ENCODE data around the gene FOXJ3. TPM values are rescaled to one million over a fixed set of nuclear protein-coding genes. Genes with fewer than 3 reads are reported as not detected.

FOXJ3 gene
- total RNA-seq, 2 donors from 2014 or later, result 44.5 to 47.5 TPM

- H3K27ac Mint-ChIP-seq, result no peak overlapping the region
- ATAC-seq (replicated peaks in 1 of 2) (no peak), DNase-seq (no peak)
- H3K9me3 Mint-ChIP-seq, result no peaks in the 10 kb centered on the region
- H3K36me3 Mint-ChIP-seq (ENCODE audit: insufficient read depth in 2 of 2), result peaks cover 0 to 7% of the 10 kb centered on the region in 2 donors
- no peak overlapping the region for H3K4me3 Mint-ChIP-seq
- H3K27me3 Mint-ChIP-seq (ENCODE audit: low read depth), result no peaks in the 10 kb centered on the region
- H3K4me1 Mint-ChIP-seq (ENCODE audit: low read depth), result peaks cover 58% of the 10 kb centered on the region
Measured at GRCh38 chr1:42280821-42281220, 54.2 kb downstream of the FOXJ3 start.

- no peak for DNase-seq
- no peak overlapping the region for H3K4me3 Mint-ChIP-seq
- no peaks in the 10 kb centered on the region for H3K27me3 Mint-ChIP-seq (ENCODE audit: low read depth)
- peaks cover 55% of the 10 kb centered on the region for H3K4me1 Mint-ChIP-seq (ENCODE audit: low read depth)
- H3K36me3 Mint-ChIP-seq (ENCODE audit: insufficient read depth in 2 of 2), result peaks cover 0 to 7% of the 10 kb centered on the region in 2 donors
- no peak overlapping the region for H3K27ac Mint-ChIP-seq
- no peaks in the 10 kb centered on the region for H3K9me3 Mint-ChIP-seq
- no peak for ATAC-seq (replicated peaks in 1 of 2)
Measured at GRCh38 chr1:42279055-42279454, 56.0 kb downstream of the FOXJ3 start.

GRCh38 chr1:42272920-42273319 lies 62.1 kb downstream of the FOXJ3 start:
- ATAC-seq (replicated peaks in 1 of 2), result no peak
- Mint-ChIP-seq H3K4me3 (no peak overlapping the region), H3K27ac (no peak overlapping the region), H3K4me1 (ENCODE audit: low read depth) (peaks cover 17% of the 10 kb centered on the region), H3K9me3 (no peaks in the 10 kb centered on the region), H3K36me3 (ENCODE audit: insufficient read depth in 2 of 2) (peaks cover 0 to 1% of the 10 kb centered on the region in 2 donors), H3K27me3 (ENCODE audit: low read depth) (no peaks in the 10 kb centered on the region)
- no peak for DNase-seq

- Mint-ChIP-seq H3K27me3 (ENCODE audit: low read depth) (no peaks in the 10 kb centered on the region), H3K4me1 (ENCODE audit: low read depth) (peaks cover 31% of the 10 kb centered on the region), H3K4me3 (no peak overlapping the region), H3K36me3 (ENCODE audit: insufficient read depth in 2 of 2) (peaks cover 0 to 10% of the 10 kb centered on the region in 2 donors), H3K9me3 (no peaks in the 10 kb centered on the region), H3K27ac (peak overlapping the region; percentile 68)
- ATAC-seq (replicated peaks in 1 of 2), result no peak
- DNase-seq, result no peak
Measured at GRCh38 chr1:42267904-42268303, 67.1 kb downstream of the FOXJ3 start.

GRCh38 chr1:42266253-42267135 lies 68.5 kb downstream of the FOXJ3 start:
- Mint-ChIP-seq H3K9me3 (no peaks in the 10 kb centered on the region), H3K36me3 (ENCODE audit: insufficient read depth in 2 of 2) (peaks cover 0 to 10% of the 10 kb centered on the region in 2 donors), H3K27me3 (ENCODE audit: low read depth) (no peaks in the 10 kb centered on the region), H3K4me3 (no peak overlapping the region), H3K4me1 (ENCODE audit: low read depth) (peaks cover 33% of the 10 kb centered on the region), H3K27ac (peak overlapping the region; percentile 20)
- no peak for DNase-seq
- no peak for ATAC-seq (replicated peaks in 1 of 2)

- peaks cover 41% of the 10 kb centered on the region for H3K4me1 Mint-ChIP-seq (ENCODE audit: low read depth)
Measured at GRCh38 chr1:42264511-42265190, 70.4 kb downstream of the FOXJ3 start.

GRCh38 chr1:42263019-42263418 lies 72.0 kb downstream of the FOXJ3 start:
- H3K27me3 Mint-ChIP-seq (ENCODE audit: low read depth), result no peaks in the 10 kb centered on the region
- H3K36me3 Mint-ChIP-seq (ENCODE audit: insufficient read depth in 2 of 2), result peaks cover 0 to 12% of the 10 kb centered on the region in 2 donors
- no peak overlapping the region for H3K27ac Mint-ChIP-seq
- ATAC-seq (replicated peaks in 1 of 2), result no peak
- no peak for DNase-seq
- no peak overlapping the region for H3K4me3 Mint-ChIP-seq
- no peaks in the 10 kb centered on the region for H3K9me3 Mint-ChIP-seq
- peaks cover 37% of the 10 kb centered on the region for H3K4me1 Mint-ChIP-seq (ENCODE audit: low read depth)

More at GRCh38 chr1:42264511-42265190, 70.4 kb downstream of the FOXJ3 start:
- H3K27ac Mint-ChIP-seq, result no peak overlapping the region
- no peaks in the 10 kb centered on the region for H3K27me3 Mint-ChIP-seq (ENCODE audit: low read depth)
- no peak for ATAC-seq (replicated peaks in 1 of 2)
- H3K36me3 Mint-ChIP-seq (ENCODE audit: insufficient read depth in 2 of 2), result peaks cover 0 to 12% of the 10 kb centered on the region in 2 donors
- H3K9me3 Mint-ChIP-seq, result no peaks in the 10 kb centered on the region
- no peak for DNase-seq
- no peak overlapping the region for H3K4me3 Mint-ChIP-seq

- ATAC-seq (replicated peaks in 1 of 2) (no peak), DNase-seq (no peak)
- no peaks in the 10 kb centered on the region for H3K9me3 Mint-ChIP-seq
Measured at GRCh38 chr1:42260376-42261070, 74.5 kb downstream of the FOXJ3 start.

GRCh38 chr1:42259739-42260064 lies 75.3 kb downstream of the FOXJ3 start:
- no peak overlapping the region for H3K27ac Mint-ChIP-seq

More at GRCh38 chr1:42260376-42261070, 74.5 kb downstream of the FOXJ3 start:
- no peaks in the 10 kb centered on the region for H3K27me3 Mint-ChIP-seq (ENCODE audit: low read depth)
- H3K4me1 Mint-ChIP-seq (ENCODE audit: low read depth), result peaks cover 24% of the 10 kb centered on the region
- peaks cover 3 to 12% of the 10 kb centered on the region in 2 donors for H3K36me3 Mint-ChIP-seq (ENCODE audit: insufficient read depth in 2 of 2)
- no peak overlapping the region for H3K27ac Mint-ChIP-seq
- H3K4me3 Mint-ChIP-seq, result no peak overlapping the region

GRCh38 chr1:42259059-42259738 lies 75.8 kb downstream of the FOXJ3 start:
- no peak for ATAC-seq (replicated peaks in 1 of 2)
- H3K27me3 Mint-ChIP-seq (ENCODE audit: low read depth), result no peaks in the 10 kb centered on the region
- H3K36me3 Mint-ChIP-seq (ENCODE audit: insufficient read depth in 2 of 2), result peaks cover 4 to 19% of the 10 kb centered on the region in 2 donors
- H3K27ac Mint-ChIP-seq, result no peak overlapping the region
- peaks cover 24% of the 10 kb centered on the region for H3K4me1 Mint-ChIP-seq (ENCODE audit: low read depth)
- H3K9me3 Mint-ChIP-seq, result peaks cover 0 to 3% of the 10 kb centered on the region in 2 donors
- H3K4me3 Mint-ChIP-seq, result no peak overlapping the region
- DNase-seq, result no peak

More at GRCh38 chr1:42259739-42260064, 75.3 kb downstream of the FOXJ3 start:
- DNase-seq (no peak), ATAC-seq (replicated peaks in 1 of 2) (no peak)
- peaks cover 0 to 3% of the 10 kb centered on the region in 2 donors for H3K9me3 Mint-ChIP-seq
- H3K4me1 Mint-ChIP-seq (ENCODE audit: low read depth), result peaks cover 24% of the 10 kb centered on the region
- H3K36me3 Mint-ChIP-seq (ENCODE audit: insufficient read depth in 2 of 2), result peaks cover 4 to 18% of the 10 kb centered on the region in 2 donors
- peak overlapping the region in 1 of 2 donors; percentile 2 for H3K4me3 Mint-ChIP-seq
- H3K27me3 Mint-ChIP-seq (ENCODE audit: low read depth), result no peaks in the 10 kb centered on the region

GRCh38 chr1:42258218-42258617 lies 76.8 kb downstream of the FOXJ3 start:
- Mint-ChIP-seq H3K36me3 (ENCODE audit: insufficient read depth in 2 of 2) (peaks cover 4 to 16% of the 10 kb centered on the region in 2 donors), H3K27me3 (ENCODE audit: low read depth) (no peaks in the 10 kb centered on the region), H3K4me3 (no peak overlapping the region), H3K27ac (peak overlapping the region; percentile 14), H3K9me3 (peaks cover 0 to 3% of the 10 kb centered on the region in 2 donors), H3K4me1 (ENCODE audit: low read depth) (peaks cover 24% of the 10 kb centered on the region)
- DNase-seq (no peak), ATAC-seq (replicated peaks in 1 of 2) (no peak)

GRCh38 chr1:42251042-42251441 lies 84.0 kb downstream of the FOXJ3 start:
- Mint-ChIP-seq H3K27me3 (ENCODE audit: low read depth) (no peaks in the 10 kb centered on the region), H3K36me3 (ENCODE audit: insufficient read depth in 2 of 2) (peaks cover 15 to 39% of the 10 kb centered on the region in 2 donors), H3K4me1 (ENCODE audit: low read depth) (peaks cover 9% of the 10 kb centered on the region), H3K27ac (no peak overlapping the region), H3K4me3 (no peak overlapping the region), H3K9me3 (peaks cover 3 to 5% of the 10 kb centered on the region in 2 donors)
- no peak for ATAC-seq (replicated peaks in 1 of 2)
- no peak for DNase-seq
